ENCODE measurements around the gene CCDC33. TPM values are rescaled to one million over a fixed set of nuclear protein-coding genes. Genes with fewer than 3 reads are reported as not detected.

Gene CCDC33
- total RNA-seq, 1 experiment from 2014 or later: 0.15 TPM

DNA sequence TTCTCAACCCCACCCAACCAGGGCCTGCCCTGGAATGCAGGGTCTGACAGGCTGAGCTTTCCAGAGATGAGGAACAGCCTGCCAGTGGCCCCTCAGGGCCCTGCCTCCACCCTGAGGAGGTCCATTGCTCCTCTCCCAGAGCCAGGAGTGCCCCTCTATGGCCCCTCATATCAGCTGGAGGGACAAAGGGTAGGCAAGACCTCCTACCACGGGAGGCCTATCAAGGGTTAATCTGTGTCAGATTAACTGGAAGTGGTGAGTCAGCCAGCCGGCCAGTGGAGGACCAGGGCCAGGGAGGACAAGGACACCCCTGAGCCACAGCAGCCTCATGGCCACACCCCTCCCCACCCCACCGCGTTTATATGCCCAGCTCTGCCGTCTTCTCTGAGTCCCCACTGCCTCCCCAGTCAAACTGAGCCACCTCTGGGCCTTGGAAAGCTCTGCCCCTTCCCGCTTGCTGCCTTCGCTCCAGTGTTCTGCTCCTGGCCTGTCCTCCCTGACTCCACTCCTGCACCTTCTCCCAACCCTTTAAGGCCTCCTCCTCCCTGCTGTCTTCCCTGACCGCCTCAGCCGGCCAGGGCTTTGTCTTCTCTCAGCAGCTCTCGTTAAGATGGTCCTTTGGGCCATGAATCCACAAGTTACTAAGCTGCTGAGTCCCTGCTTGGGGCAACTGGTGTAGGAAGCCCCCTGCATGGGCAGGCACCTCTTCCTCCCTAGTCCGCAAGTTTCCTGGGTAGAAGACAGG, 6.5 kb downstream of the CCDC33 start:
- Histone ChIP-seq H4K20me1 (ENCODE audit: insufficient read depth) (no peaks in the 10 kb centered on the region), H3K9ac (ENCODE audit: low read length) (no peak overlapping the region), H3K4me3 (replicated peaks in 1 of 2; ENCODE audit: low read depth in 1 of 2, low read length in 2 of 2) (no peak overlapping the region), H3K36me3 (ENCODE audit: control insufficient read depth in 1 of 2, insufficient read depth in 2 of 2, low read length in 2 of 2) (no peaks in the 10 kb centered on the region), H3K4me2 (ENCODE audit: low read length) (peak overlapping the region; percentile 58), H3K27me3 (ENCODE audit: insufficient read depth, low read length) (no peaks in the 10 kb centered on the region), H3K4me1 (ENCODE audit: control insufficient read depth in 1 of 2, insufficient read depth in 2 of 2, low read length in 2 of 2) (peaks cover 38 to 46% of the 10 kb centered on the region in 2 experiments), H3K27ac (ENCODE audit: low read depth, low read length) (peak overlapping the region; percentile 33; the same call in 1 of the 2 replicates), H2AFZ (ENCODE audit: low read depth, low read length, poor library complexity, severe bottlenecking) (no peak overlapping the region), H3K9me2 (ENCODE audit: insufficient read depth) (no peaks in the 10 kb centered on the region), H3K9me3 (ENCODE audit: control insufficient read depth in 1 of 2, insufficient read depth in 1 of 2, low read depth in 1 of 2, low read length in 2 of 2) (no peaks in the 10 kb centered on the region), H3K79me2 (ENCODE audit: insufficient read depth, low read length) (no peaks in the 10 kb centered on the region)
- POLR2A ChIA-PET: no interaction called here
- CTCF ChIA-PET: interaction anchor here (1.3 to 2.4 kb wide), 2 partner anchors 65 to 80 kb away, joined by 3 to 7 read pairs; no protein-coding TSS in a partner anchor
- no TSS peak for BruUV-seq (replicated peaks)
- no peak for TF ChIP-seq TCF7L2 (IDR thresholded peaks at IDR 0.05; ENCODE audit: borderline replicate concordance, extremely low read depth, insufficient read depth, insufficient read length)
- no peak for TF ChIP-seq EZH2 (IDR thresholded peaks at IDR 0.05)
- TF ChIP-seq, protein P1, sequence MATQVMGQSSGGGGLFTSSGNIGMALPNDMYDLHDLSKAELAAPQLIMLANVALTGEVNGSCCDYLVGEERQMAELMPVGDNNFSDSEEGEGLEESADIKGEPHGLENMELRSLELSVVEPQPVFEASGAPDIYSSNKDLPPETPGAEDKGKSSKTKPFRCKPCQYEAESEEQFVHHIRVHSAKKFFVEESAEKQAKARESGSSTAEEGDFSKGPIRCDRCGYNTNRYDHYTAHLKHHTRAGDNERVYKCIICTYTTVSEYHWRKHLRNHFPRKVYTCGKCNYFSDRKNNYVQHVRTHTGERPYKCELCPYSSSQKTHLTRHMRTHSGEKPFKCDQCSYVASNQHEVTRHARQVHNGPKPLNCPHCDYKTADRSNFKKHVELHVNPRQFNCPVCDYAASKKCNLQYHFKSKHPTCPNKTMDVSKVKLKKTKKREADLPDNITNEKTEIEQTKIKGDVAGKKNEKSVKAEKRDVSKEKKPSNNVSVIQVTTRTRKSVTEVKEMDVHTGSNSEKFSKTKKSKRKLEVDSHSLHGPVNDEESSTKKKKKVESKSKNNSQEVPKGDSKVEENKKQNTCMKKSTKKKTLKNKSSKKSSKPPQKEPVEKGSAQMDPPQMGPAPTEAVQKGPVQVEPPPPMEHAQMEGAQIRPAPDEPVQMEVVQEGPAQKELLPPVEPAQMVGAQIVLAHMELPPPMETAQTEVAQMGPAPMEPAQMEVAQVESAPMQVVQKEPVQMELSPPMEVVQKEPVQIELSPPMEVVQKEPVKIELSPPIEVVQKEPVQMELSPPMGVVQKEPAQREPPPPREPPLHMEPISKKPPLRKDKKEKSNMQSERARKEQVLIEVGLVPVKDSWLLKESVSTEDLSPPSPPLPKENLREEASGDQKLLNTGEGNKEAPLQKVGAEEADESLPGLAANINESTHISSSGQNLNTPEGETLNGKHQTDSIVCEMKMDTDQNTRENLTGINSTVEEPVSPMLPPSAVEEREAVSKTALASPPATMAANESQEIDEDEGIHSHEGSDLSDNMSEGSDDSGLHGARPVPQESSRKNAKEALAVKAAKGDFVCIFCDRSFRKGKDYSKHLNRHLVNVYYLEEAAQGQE (IDR thresholded peaks at IDR 0.05; ENCODE audit: low read depth): no peak
- no peak for TF ChIP-seq ZNF274 (IDR thresholded peaks at IDR 0.05; ENCODE audit: low read depth, low read length)
- TF ChIP-seq EZH2phosphoT487 (IDR thresholded peaks at IDR 0.05; ENCODE audit: borderline replicate concordance): no peak
- TF ChIP-seq, protein P2, sequence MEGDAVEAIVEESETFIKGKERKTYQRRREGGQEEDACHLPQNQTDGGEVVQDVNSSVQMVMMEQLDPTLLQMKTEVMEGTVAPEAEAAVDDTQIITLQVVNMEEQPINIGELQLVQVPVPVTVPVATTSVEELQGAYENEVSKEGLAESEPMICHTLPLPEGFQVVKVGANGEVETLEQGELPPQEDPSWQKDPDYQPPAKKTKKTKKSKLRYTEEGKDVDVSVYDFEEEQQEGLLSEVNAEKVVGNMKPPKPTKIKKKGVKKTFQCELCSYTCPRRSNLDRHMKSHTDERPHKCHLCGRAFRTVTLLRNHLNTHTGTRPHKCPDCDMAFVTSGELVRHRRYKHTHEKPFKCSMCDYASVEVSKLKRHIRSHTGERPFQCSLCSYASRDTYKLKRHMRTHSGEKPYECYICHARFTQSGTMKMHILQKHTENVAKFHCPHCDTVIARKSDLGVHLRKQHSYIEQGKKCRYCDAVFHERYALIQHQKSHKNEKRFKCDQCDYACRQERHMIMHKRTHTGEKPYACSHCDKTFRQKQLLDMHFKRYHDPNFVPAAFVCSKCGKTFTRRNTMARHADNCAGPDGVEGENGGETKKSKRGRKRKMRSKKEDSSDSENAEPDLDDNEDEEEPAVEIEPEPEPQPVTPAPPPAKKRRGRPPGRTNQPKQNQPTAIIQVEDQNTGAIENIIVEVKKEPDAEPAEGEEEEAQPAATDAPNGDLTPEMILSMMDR (IDR thresholded peaks at IDR 0.05 in 2 of 3, conservative IDR thresholded peaks at IDR 0.05 in 1 of 3; ENCODE audit: borderline replicate concordance in 1 of 3, insufficient read depth in 1 of 3, low read depth in 2 of 3, low read length in 2 of 3): no peak
- no peak for TF ChIP-seq FOSL1 (IDR thresholded peaks at IDR 0.05; ENCODE audit: low read depth)
- TF ChIP-seq CEBPB (IDR thresholded peaks at IDR 0.05; ENCODE audit: low read depth): no peak
- TF ChIP-seq YY1 (IDR thresholded peaks at IDR 0.05; ENCODE audit: extremely low read depth, insufficient replicate concordance, low read depth, low read length): no peak
- no peak for TF ChIP-seq SIN3A (IDR thresholded peaks at IDR 0.05; ENCODE audit: low read depth)
- TF ChIP-seq, protein P3, sequence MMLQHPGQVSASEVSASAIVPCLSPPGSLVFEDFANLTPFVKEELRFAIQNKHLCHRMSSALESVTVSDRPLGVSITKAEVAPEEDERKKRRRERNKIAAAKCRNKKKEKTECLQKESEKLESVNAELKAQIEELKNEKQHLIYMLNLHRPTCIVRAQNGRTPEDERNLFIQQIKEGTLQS (IDR thresholded peaks at IDR 0.05): no peak
- intact Hi-C loops (cut with micrococcal nuclease): no loop called here
- DNase-seq (ENCODE audit: low read depth, low spot score) (peak; percentile 10), ATAC-seq (no peak)
- RAD21 ChIA-PET (ENCODE audit: low non-redundant PET in 1 of 2, low total read pairs in 2 of 2, uncharacterized antibody in 2 of 2, unreplicated experiment in 2 of 2): no interaction called here

All from HCT116 (cell line).